GM23338 (cell line): ENCODE measurements around the gene HRC. TPM values are rescaled to one million over a fixed set of nuclear protein-coding genes. Genes with fewer than 3 reads are reported as not detected.

Source experiments
- ATAC-seq: fragments of 200-7000 bp; cut with Tn5 transposase; 3 replicates; pipeline ENCODE4 v1.9.1; 2020
- DNase-seq: peaks from one replicate; pipeline ENCODE4 v3.0.0-alpha.2; 2015; ENCODE audit warnings: low spot score
- H2AFZ ChIP-seq: fragments of 200-600 bp; sonication (generic); 2 replicates; pipeline ENCODE4 v1.8.0; 2016; ENCODE audit warnings: antibody characterized with exemption, mild to moderate bottlenecking, moderate library complexity
- H3F3A ChIP-seq: fragments of 200-600 bp; sonication (generic); replicated peaks from 2 replicates; pipeline ENCODE4 v1.8.0; 2017; ENCODE audit warnings: antibody characterized with exemption, mixed run types, low read depth
- H3K27ac ChIP-seq: fragments of 200-600 bp; sonication (generic); 2 replicates; pipeline ENCODE4 v1.6.1; 2016; ENCODE audit warnings: low read depth
- H3K27me3 ChIP-seq: fragments of 200-600 bp; sonication (generic); 2 replicates; pipeline ENCODE4 v1.8.0; 2016; ENCODE audit warnings: mild to moderate bottlenecking, mixed run types, moderate library complexity; ENCODE audit not compliant: insufficient read depth
- H3K36me3 ChIP-seq: fragments of 200-600 bp; sonication (generic); 2 replicates; pipeline ENCODE4 v1.8.0; 2016; ENCODE audit warnings: mild to moderate bottlenecking; ENCODE audit not compliant: insufficient read depth
- H3K4me1 ChIP-seq: fragments of 200-600 bp; sonication (generic); 2 replicates; pipeline ENCODE4 v1.8.0; 2016; ENCODE audit warnings: mild to moderate bottlenecking, moderate library complexity; ENCODE audit not compliant: insufficient read depth
- H3K4me2 ChIP-seq: fragments of 200-600 bp; sonication (generic); 2 replicates; pipeline ENCODE4 v1.7.1; 2017; ENCODE audit warnings: mixed run types
- H3K4me3 ChIP-seq: fragments of 200-600 bp; sonication (generic); 2 replicates; pipeline ENCODE4 v1.6.1; 2016; ENCODE audit warnings: mixed run types
- H3K79me2 ChIP-seq: fragments of 200-600 bp; sonication (generic); replicated peaks from 2 replicates; pipeline ENCODE4 v1.8.0; 2017; ENCODE audit warnings: mild to moderate bottlenecking; ENCODE audit not compliant: insufficient read depth
- H3K9me2 ChIP-seq: fragments of 200-600 bp; sonication (generic); 2 replicates; pipeline ENCODE4 v1.8.0; 2017; ENCODE audit not compliant: insufficient read depth
- H4K20me1 ChIP-seq: fragments of 200-600 bp; sonication (generic); replicated peaks from 2 replicates; pipeline ENCODE4 v1.8.0; 2017; ENCODE audit warnings: mild to moderate bottlenecking; ENCODE audit not compliant: insufficient read depth
- H3K27ac Mint-ChIP-seq: 2 replicates; pipeline ENCODE4 v1.8.0; 2020; ENCODE audit warnings: inconsistent platforms, mild to moderate bottlenecking, moderate library complexity, mixed read lengths
- H3K27me3 Mint-ChIP-seq: 3 replicates; pipeline ENCODE4 v1.8.0; 2022; ENCODE audit warnings: low read depth, mild to moderate bottlenecking, moderate library complexity, mixed read lengths, inconsistent platforms; ENCODE audit not compliant: insufficient read depth, poor library complexity
- H3K36me3 Mint-ChIP-seq: 3 replicates; pipeline ENCODE4 v1.8.0; 2021; ENCODE audit warnings: low read depth, mild to moderate bottlenecking, inconsistent platforms, moderate library complexity, mixed read lengths
- H3K4me1 Mint-ChIP-seq: 3 replicates; pipeline ENCODE4 v1.8.0; 2020; ENCODE audit warnings: mild to moderate bottlenecking, inconsistent platforms, mixed read lengths
- H3K4me3 Mint-ChIP-seq: 3 replicates; pipeline ENCODE4 v1.8.0; 2021; ENCODE audit warnings: moderate library complexity, mild to moderate bottlenecking, inconsistent platforms, mixed read lengths
- H3K9me3 Mint-ChIP-seq: 3 replicates; pipeline ENCODE4 v1.8.0; 2020; ENCODE audit warnings: moderate library complexity, mild to moderate bottlenecking, inconsistent platforms, mixed read lengths
- CREB1 ChIP-seq: fragments of 250-450 bp; sonication (Bioruptor Pico); IDR thresholded peaks from 2 replicates; pipeline ENCODE4 v1.5.0; 2020; ENCODE audit warnings: low read depth, mild to moderate bottlenecking, moderate library complexity
- EZH2 ChIP-seq: fragments of 200-600 bp; sonication (generic); IDR thresholded peaks from one replicate; pipeline ENCODE4 v1.8.0; 2017; ENCODE audit warnings: antibody characterized with exemption, mild to moderate bottlenecking, low read depth; ENCODE audit not compliant: unreplicated experiment
- JUNB ChIP-seq: IDR thresholded peaks from one replicate; pipeline ENCODE4 v1.6.1; 2016; ENCODE audit warnings: antibody characterized with exemption; ENCODE audit not compliant: unreplicated experiment
- POLR2AphosphoS5 ChIP-seq: IDR thresholded peaks from 2 replicates; pipeline ENCODE4 v1.6.1; 2016; ENCODE audit warnings: antibody characterized with exemption, low read depth
- ZNF462 ChIP-seq: fragments of 250-450 bp; sonication (Bioruptor Pico); IDR thresholded peaks from 2 replicates; pipeline ENCODE4 v1.5.0; 2020; ENCODE audit warnings: mild to moderate bottlenecking, moderate library complexity
- polyA plus RNA-seq: library from polyadenylated mRNA; unstranded; fragments of >200 nt; fragmentation: Nextera tagmentation; extraction: Ambion mirVana; gene quantifications from 2 replicates; pipeline ENCODE4 v1.2.1, GENCODE V29; 2016
- total RNA-seq: library from RNA; depleted of rRNA; stranded (reverse); fragments of >200 nt; shearing (Covaris generic); gene quantifications from 2 replicates; pipeline ENCODE4 v1.2.3, GENCODE V29; 2014
- TF ChIP-seq, protein P1 (sequence below), 2 experiments: fragments of 200-600 bp in 1 of 2; sonication (generic) in 1 of 2; conservative IDR thresholded peaks; 2 replicates each; pipeline versions ENCODE4 v1.5.1 to v1.6.1; 2016 to 2017; ENCODE audit warnings: antibody characterized with exemption in 2 of 2, low read depth in 2 of 2, mild to moderate bottlenecking in 2 of 2, moderate library complexity in 1 of 2

The HRC gene
- total and polyA plus RNA-seq, 2 experiments from 2014 or later = 1.4 to 2.0 TPM

- TF ChIP-seq ZNF462 = no peak
- peak; percentile 49; the same call in 1 of the 2 replicates for TF ChIP-seq POLR2AphosphoS5
- no peak for TF ChIP-seq JUNB
- TF ChIP-seq, protein P1, sequence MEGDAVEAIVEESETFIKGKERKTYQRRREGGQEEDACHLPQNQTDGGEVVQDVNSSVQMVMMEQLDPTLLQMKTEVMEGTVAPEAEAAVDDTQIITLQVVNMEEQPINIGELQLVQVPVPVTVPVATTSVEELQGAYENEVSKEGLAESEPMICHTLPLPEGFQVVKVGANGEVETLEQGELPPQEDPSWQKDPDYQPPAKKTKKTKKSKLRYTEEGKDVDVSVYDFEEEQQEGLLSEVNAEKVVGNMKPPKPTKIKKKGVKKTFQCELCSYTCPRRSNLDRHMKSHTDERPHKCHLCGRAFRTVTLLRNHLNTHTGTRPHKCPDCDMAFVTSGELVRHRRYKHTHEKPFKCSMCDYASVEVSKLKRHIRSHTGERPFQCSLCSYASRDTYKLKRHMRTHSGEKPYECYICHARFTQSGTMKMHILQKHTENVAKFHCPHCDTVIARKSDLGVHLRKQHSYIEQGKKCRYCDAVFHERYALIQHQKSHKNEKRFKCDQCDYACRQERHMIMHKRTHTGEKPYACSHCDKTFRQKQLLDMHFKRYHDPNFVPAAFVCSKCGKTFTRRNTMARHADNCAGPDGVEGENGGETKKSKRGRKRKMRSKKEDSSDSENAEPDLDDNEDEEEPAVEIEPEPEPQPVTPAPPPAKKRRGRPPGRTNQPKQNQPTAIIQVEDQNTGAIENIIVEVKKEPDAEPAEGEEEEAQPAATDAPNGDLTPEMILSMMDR (conservative IDR thresholded peaks at IDR 0.05; ENCODE audit: low read depth in 2 of 2) = no peak
Measured at GRCh38 chr19:49150106-49150943, 4.9 kb downstream of the HRC start (continued).

DNA sequence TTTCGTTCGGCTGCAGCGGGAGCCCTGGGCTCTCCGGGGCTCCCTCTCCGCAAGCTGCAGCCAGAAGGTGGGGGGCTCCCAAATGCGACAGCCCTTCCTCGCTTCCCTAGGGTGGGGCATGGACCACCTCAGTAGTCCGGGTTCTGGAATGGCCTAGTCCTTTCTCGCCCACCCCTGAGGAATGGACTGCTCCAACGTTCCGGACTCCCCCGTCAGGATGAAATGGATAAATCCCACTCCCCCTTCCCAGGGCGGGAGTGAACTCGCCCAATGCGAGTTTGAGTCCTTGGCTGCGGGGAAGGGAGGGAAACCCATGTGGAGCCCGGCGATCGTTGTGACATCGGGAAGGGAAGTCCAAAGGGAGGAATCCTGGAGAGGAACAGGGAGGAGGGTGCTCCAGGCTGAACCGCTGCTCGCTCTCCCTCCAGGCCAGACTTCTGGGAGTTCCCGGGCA is 5.5 kb downstream of the HRC start:
- Histone ChIP-seq H3K4me2 (peak overlapping the region; percentile 99), H4K20me1 (no peaks in the 10 kb centered on the region), H3K27ac (peak overlapping the region; percentile 90), H2AFZ (peak overlapping the region; percentile 91; the same call in 1 of the 2 replicates), H3K27me3 (peaks cover 7% of the 10 kb centered on the region; the same call in 1 of the 2 replicates), H3K79me2 (no peaks in the 10 kb centered on the region), H3K36me3 (no peaks in the 10 kb centered on the region), H3K4me1 (peaks cover 15% of the 10 kb centered on the region), H3K9me2 (peaks cover 17% of the 10 kb centered on the region), H3K4me3 (peak overlapping the region; percentile 96), H3F3A (peaks cover 22% of the 10 kb centered on the region)
- peak overlapping the region; percentile 96 for H3K4me3 Mint-ChIP-seq
- peaks cover 39% of the 10 kb centered on the region for H3K4me1 Mint-ChIP-seq
- ATAC-seq = peak; percentile 3
- H3K9me3 Mint-ChIP-seq = peaks cover 10% of the 10 kb centered on the region
- H3K36me3 Mint-ChIP-seq = peaks cover 6% of the 10 kb centered on the region; the same call in 2 of the 3 replicates
- DNase-seq = peak; percentile 93
- peaks cover 28% of the 10 kb centered on the region for H3K27me3 Mint-ChIP-seq
- TF ChIP-seq CREB1 (CRISPR knock-in tag) (0 out of 2 replicates have a peak, but pooled peaks have one; percentile 11), POLR2AphosphoS5 (peak; percentile 37; the same call in 1 of the 2 replicates), EZH2 (no peak)
- peak overlapping the region; percentile 95 for H3K27ac Mint-ChIP-seq
